ENCODE results near the gene GARIN1A.

- TF ChIP-seq CTCF (IDR thresholded peaks at IDR 0.05; ENCODE audit: poor library complexity): no peak
- no peak for TF ChIP-seq EZH2 (IDR thresholded peaks at IDR 0.05; ENCODE audit: borderline replicate concordance)
- no peak for TF ChIP-seq EZH2phosphoT487 (IDR thresholded peaks at IDR 0.05; ENCODE audit: low read depth, severe bottlenecking, unreplicated experiment)
Measured at GRCh38 chr7:128708824-128709223, 36.7 kb downstream of the GARIN1A start.
